Measurements from ENCODE around the gene ONECUT1. TPM values are rescaled to one million over a fixed set of nuclear protein-coding genes. Genes with fewer than 3 reads are reported as not detected.

Gene ONECUT1
- total and polyA plus RNA-seq, 2 of the 8 experiments (the other 6 are each of a cell fraction or from before 2014, with no cell fraction given) = 0.65 to 6.4 TPM

DNA sequence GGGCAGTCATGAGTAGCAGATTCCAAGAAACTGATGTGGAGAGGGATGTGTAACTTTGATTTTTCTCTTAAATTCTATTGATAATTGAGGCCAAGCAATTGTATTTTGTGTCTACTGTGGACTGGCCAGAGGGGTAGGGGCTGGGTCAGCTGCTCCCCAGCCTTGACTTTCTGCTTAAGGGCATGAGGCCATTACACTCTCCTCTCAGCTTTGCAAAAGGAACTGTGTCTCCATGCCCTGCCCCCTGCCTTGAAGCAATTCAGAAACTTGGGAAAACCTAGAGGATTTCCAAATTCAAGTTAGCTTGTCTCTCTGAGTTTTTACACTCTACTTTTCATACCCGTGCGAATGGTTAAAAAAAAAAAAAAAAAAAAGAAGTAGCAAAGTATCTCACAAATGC lies 38.6 kb downstream of the ONECUT1 start (continued):
- no peak for TF ChIP-seq CHD7 (IDR thresholded peaks at IDR 0.05; ENCODE audit: insufficient replicate concordance, low read length)
- TF ChIP-seq FOSL1 (IDR thresholded peaks at IDR 0.05; ENCODE audit: insufficient read depth, low read depth, low read length) = no peak
- no peak for TF ChIP-seq POLR2A (IDR thresholded peaks at IDR 0.05; ENCODE audit: control extremely low read depth in 1 of 2, low read depth in 2 of 2, low read length in 2 of 2)
- no peak for TF ChIP-seq ATF3 (IDR thresholded peaks at IDR 0.05; ENCODE audit: insufficient read depth, low read depth, low read length)
- no peak for TF ChIP-seq SIN3A (conservative IDR thresholded peaks at IDR 0.05 in 1 of 2, IDR thresholded peaks at IDR 0.05 in 1 of 2; ENCODE audit: low read depth in 1 of 2, low read length in 2 of 2)
- no peak for TF ChIP-seq NANOG (IDR thresholded peaks at IDR 0.05; ENCODE audit: insufficient read depth, low read depth, low read length, poor library complexity, severe bottlenecking)
- TF ChIP-seq CBX8 (IDR thresholded peaks at IDR 0.05; ENCODE audit: borderline replicate concordance, low read depth, low read length) = no peak
